ENCODE data around the gene CYP27C1. TPM values are rescaled to one million over a fixed set of nuclear protein-coding genes. Genes with fewer than 3 reads are reported as not detected.

Gene CYP27C1
- polyA plus RNA-seq, 1 donor (not counting 4 experiments of a cell fraction or from before 2014, with no cell fraction given): 6.1 TPM

GRCh38 chr2:127159543-127159942, 60.6 kb downstream of the CYP27C1 start:
- Histone ChIP-seq H3K36me3 (ENCODE audit: control insufficient read depth in 2 of 2, extremely low read depth in 1 of 2, insufficient read depth in 2 of 2, low read length in 2 of 2) (no peaks in the 10 kb centered on the region), H3K4me3 (ENCODE audit: control insufficient read depth in 2 of 3, extremely low read depth in 1 of 3, insufficient read depth in 2 of 3, low read depth in 1 of 3, low read length in 3 of 3) (no peak overlapping the region), H3K9me3 (ENCODE audit: control insufficient read depth, low read depth, low read length) (no peaks in the 10 kb centered on the region), H3K9me1 (ENCODE audit: control insufficient read depth, extremely low read depth, insufficient read depth, low read length) (no peaks in the 10 kb centered on the region), H3K4me1 (ENCODE audit: control insufficient read depth, extremely low read depth, insufficient read depth, low read length) (peaks cover under 1% of the 10 kb centered on the region), H2AFZ (ENCODE audit: control insufficient read depth, low read length) (no peak overlapping the region), H3K79me2 (ENCODE audit: control insufficient read depth, insufficient read depth, low read length) (no peaks in the 10 kb centered on the region), H3K27me3 (ENCODE audit: control insufficient read depth, extremely low read depth, insufficient read depth, low read length) (no peaks in the 10 kb centered on the region), H3K4me2 (ENCODE audit: control insufficient read depth, extremely low read depth, insufficient read depth, low read depth, low read length) (no peak overlapping the region), H3K27ac (ENCODE audit: control insufficient read depth, insufficient read depth, low read length) (no peak overlapping the region), H4K20me1 (ENCODE audit: control insufficient read depth, extremely low read depth, insufficient read depth, low read length) (no peaks in the 10 kb centered on the region), H3K9ac (ENCODE audit: control insufficient read depth, extremely low read depth, insufficient read depth, low read length) (no peak overlapping the region)
- FAIRE-seq (no peak), DNase-seq (ENCODE audit: low read depth, low spot score) (no peak)
- no peak for TF ChIP-seq CTCF (optimal IDR thresholded peaks at IDR 0.05 in 1 of 3, IDR thresholded peaks at IDR 0.05 in 1 of 3, conservative IDR thresholded peaks at IDR 0.05 in 1 of 3; ENCODE audit: extremely low read depth in 1 of 3, insufficient read depth in 2 of 3, low read length in 3 of 3)
- dilution Hi-C loops (cut with MboI; ENCODE audit: extremely low pct_ligation_motif_present, low sequenced_read_pairs): no loop called here

- no peaks in the 10 kb centered on the region for H3K79me2 ChIP-seq (ENCODE audit: control insufficient read depth, insufficient read depth, low read length)
- H3K27me3 ChIP-seq (ENCODE audit: control insufficient read depth, extremely low read depth, insufficient read depth, low read length): no peaks in the 10 kb centered on the region
- no peak overlapping the region for H3K4me3 ChIP-seq (ENCODE audit: control insufficient read depth in 2 of 3, extremely low read depth in 1 of 3, insufficient read depth in 2 of 3, low read depth in 1 of 3, low read length in 3 of 3)
- no peak for FAIRE-seq
- dilution Hi-C loops (cut with MboI; ENCODE audit: extremely low pct_ligation_motif_present, low sequenced_read_pairs): no loop called here
- TF ChIP-seq CTCF (optimal IDR thresholded peaks at IDR 0.05 in 1 of 3, IDR thresholded peaks at IDR 0.05 in 1 of 3, conservative IDR thresholded peaks at IDR 0.05 in 1 of 3; ENCODE audit: extremely low read depth in 1 of 3, insufficient read depth in 2 of 3, low read length in 3 of 3): no peak
- no peak for TF ChIP-seq EZH2 (IDR thresholded peaks at IDR 0.05; ENCODE audit: low read length)
- H3K9me1 ChIP-seq (ENCODE audit: control insufficient read depth, extremely low read depth, insufficient read depth, low read length): no peaks in the 10 kb centered on the region
- no peak for DNase-seq (ENCODE audit: low read depth, low spot score)
- H3K4me1 ChIP-seq (ENCODE audit: control insufficient read depth, extremely low read depth, insufficient read depth, low read length): peaks cover 9% of the 10 kb centered on the region
- H3K4me2 ChIP-seq (ENCODE audit: control insufficient read depth, extremely low read depth, insufficient read depth, low read depth, low read length): no peak overlapping the region
- H3K9ac ChIP-seq (ENCODE audit: control insufficient read depth, extremely low read depth, insufficient read depth, low read length): no peak overlapping the region
- H3K27ac ChIP-seq (ENCODE audit: control insufficient read depth, insufficient read depth, low read length): no peak overlapping the region
- H2AFZ ChIP-seq (ENCODE audit: control insufficient read depth, low read length): no peak overlapping the region
- no peaks in the 10 kb centered on the region for H3K36me3 ChIP-seq (ENCODE audit: control insufficient read depth in 2 of 2, extremely low read depth in 1 of 2, insufficient read depth in 2 of 2, low read length in 2 of 2)
- no peaks in the 10 kb centered on the region for H3K9me3 ChIP-seq (ENCODE audit: control insufficient read depth, low read depth, low read length)
- no peaks in the 10 kb centered on the region for H4K20me1 ChIP-seq (ENCODE audit: control insufficient read depth, extremely low read depth, insufficient read depth, low read length)
Observed at GRCh38 chr2:127158614-127159290, 61.3 kb downstream of the CYP27C1 start.
